ENCODE results near the gene MTHFD2.

- TF ChIP-seq CTCF (IDR thresholded peaks at IDR 0.05) (no peak), EZH2 (IDR thresholded peaks at IDR 0.05; ENCODE audit: borderline replicate concordance, insufficient read depth, low read depth, low read length, poor library complexity, severe bottlenecking) (no peak)
Measured at GRCh38 chr2:74221091-74221490, 22.7 kb downstream of the MTHFD2 start.
